Measurements from ENCODE around the gene SEMA4B.

SEMA4B gene

GRCh38 chr15:90165157-90165556 is 36.0 kb upstream of the SEMA4B start:
- H3K4me1 ChIP-seq (ENCODE audit: control insufficient read depth, insufficient read depth, low read length), result peaks cover 9% of the 10 kb centered on the region
- no peak overlapping the region for H3K4me3 ChIP-seq (ENCODE audit: low read length in 2 of 2)
- H3K27me3 ChIP-seq (ENCODE audit: control insufficient read depth in 1 of 2, insufficient read depth in 2 of 2, low read length in 2 of 2), result no peaks in the 10 kb centered on the region
- H3K36me3 ChIP-seq (ENCODE audit: control insufficient read depth in 2 of 2, insufficient read depth in 2 of 2, low read length in 2 of 2), result no peaks in the 10 kb centered on the region
- no peaks in the 10 kb centered on the region for H3K9me3 ChIP-seq (ENCODE audit: control insufficient read depth in 2 of 2, low read length in 2 of 2)
- peak overlapping the region in 1 of 2 donors; percentile 22 for H3K9ac ChIP-seq (ENCODE audit: low read length in 2 of 2)
- peak overlapping the region; percentile 31 for H3K27ac ChIP-seq (ENCODE audit: low read length)

GRCh38 chr15:90165659-90166489 is 35.3 kb upstream of the SEMA4B start:
- Histone ChIP-seq H3K9me3 (ENCODE audit: control insufficient read depth in 2 of 2, low read length in 2 of 2) (no peaks in the 10 kb centered on the region), H3K4me1 (ENCODE audit: control insufficient read depth, insufficient read depth, low read length) (peaks cover 9% of the 10 kb centered on the region), H3K4me3 (ENCODE audit: low read length in 2 of 2) (no peak overlapping the region), H3K27me3 (ENCODE audit: control insufficient read depth in 1 of 2, insufficient read depth in 2 of 2, low read length in 2 of 2) (no peaks in the 10 kb centered on the region), H3K36me3 (ENCODE audit: control insufficient read depth in 2 of 2, insufficient read depth in 2 of 2, low read length in 2 of 2) (no peaks in the 10 kb centered on the region), H3K27ac (ENCODE audit: low read length) (peak overlapping the region; percentile 31), H3K9ac (ENCODE audit: low read length in 2 of 2) (peak overlapping the region in 1 of 2 donors; percentile 19)

- Histone ChIP-seq H3K9me3 (ENCODE audit: control insufficient read depth in 2 of 2, low read length in 2 of 2) (no peaks in the 10 kb centered on the region), H3K36me3 (ENCODE audit: control insufficient read depth in 2 of 2, insufficient read depth in 2 of 2, low read length in 2 of 2) (no peaks in the 10 kb centered on the region), H3K9ac (ENCODE audit: low read length in 2 of 2) (no peak overlapping the region), H3K27ac (ENCODE audit: low read length) (no peak overlapping the region), H3K4me1 (ENCODE audit: control insufficient read depth, insufficient read depth, low read length) (peaks cover 7% of the 10 kb centered on the region), H3K27me3 (ENCODE audit: control insufficient read depth in 1 of 2, insufficient read depth in 2 of 2, low read length in 2 of 2) (no peaks in the 10 kb centered on the region), H3K4me3 (ENCODE audit: low read length in 2 of 2) (no peak overlapping the region)
Observed at GRCh38 chr15:90167121-90167520, 34.0 kb upstream of the SEMA4B start.

- Histone ChIP-seq H3K4me3 (ENCODE audit: low read length in 2 of 2) (no peak overlapping the region), H3K9ac (ENCODE audit: low read length in 2 of 2) (no peak overlapping the region), H3K9me3 (ENCODE audit: control insufficient read depth in 2 of 2, low read length in 2 of 2) (peaks cover 0 to 2% of the 10 kb centered on the region in 2 donors), H3K4me1 (ENCODE audit: control insufficient read depth, insufficient read depth, low read length) (peaks cover 11% of the 10 kb centered on the region), H3K27ac (ENCODE audit: low read length) (no peak overlapping the region), H3K36me3 (ENCODE audit: control insufficient read depth in 2 of 2, insufficient read depth in 2 of 2, low read length in 2 of 2) (no peaks in the 10 kb centered on the region), H3K27me3 (ENCODE audit: control insufficient read depth in 1 of 2, insufficient read depth in 2 of 2, low read length in 2 of 2) (no peaks in the 10 kb centered on the region)
Observed at GRCh38 chr15:90171623-90172022, 29.5 kb upstream of the SEMA4B start.

- Histone ChIP-seq H3K4me3 (ENCODE audit: low read length in 2 of 2) (no peak overlapping the region), H3K9me3 (ENCODE audit: control insufficient read depth in 2 of 2, low read length in 2 of 2) (peaks cover 0 to 2% of the 10 kb centered on the region in 2 donors), H3K27me3 (ENCODE audit: control insufficient read depth in 1 of 2, insufficient read depth in 2 of 2, low read length in 2 of 2) (no peaks in the 10 kb centered on the region), H3K4me1 (ENCODE audit: control insufficient read depth, insufficient read depth, low read length) (peaks cover 16% of the 10 kb centered on the region), H3K36me3 (ENCODE audit: control insufficient read depth in 2 of 2, insufficient read depth in 2 of 2, low read length in 2 of 2) (no peaks in the 10 kb centered on the region), H3K9ac (ENCODE audit: low read length in 2 of 2) (no peak overlapping the region), H3K27ac (ENCODE audit: low read length) (peak overlapping the region; percentile 37)
Observed at GRCh38 chr15:90173372-90173771, 27.8 kb upstream of the SEMA4B start.

- H3K27me3 ChIP-seq (ENCODE audit: control insufficient read depth in 1 of 2, insufficient read depth in 2 of 2, low read length in 2 of 2), result no peaks in the 10 kb centered on the region
- peaks cover 16% of the 10 kb centered on the region for H3K4me1 ChIP-seq (ENCODE audit: control insufficient read depth, insufficient read depth, low read length)
- H3K9me3 ChIP-seq (ENCODE audit: control insufficient read depth in 2 of 2, low read length in 2 of 2), result peaks cover 0 to 2% of the 10 kb centered on the region in 2 donors
- peak overlapping the region in 1 of 2 donors; percentile 52 for H3K4me3 ChIP-seq (ENCODE audit: low read length in 2 of 2)
- peak overlapping the region; percentile 96 for H3K27ac ChIP-seq (ENCODE audit: low read length)
- no peaks in the 10 kb centered on the region for H3K36me3 ChIP-seq (ENCODE audit: control insufficient read depth in 2 of 2, insufficient read depth in 2 of 2, low read length in 2 of 2)
- H3K9ac ChIP-seq (ENCODE audit: low read length in 2 of 2), result peak overlapping the region; percentile 55 to 58
Observed at GRCh38 chr15:90174140-90174875, 26.8 kb upstream of the SEMA4B start.

- H3K4me1 ChIP-seq (ENCODE audit: control insufficient read depth, insufficient read depth, low read length), result peaks cover 16% of the 10 kb centered on the region
Observed at GRCh38 chr15:90177012-90177411, 24.1 kb upstream of the SEMA4B start.

GRCh38 chr15:90178468-90179435 is 22.4 kb upstream of the SEMA4B start:
- H3K4me3 ChIP-seq (ENCODE audit: low read length in 2 of 2), result no peak overlapping the region
- no peaks in the 10 kb centered on the region for H3K27me3 ChIP-seq (ENCODE audit: control insufficient read depth in 1 of 2, insufficient read depth in 2 of 2, low read length in 2 of 2)
- peaks cover 18% of the 10 kb centered on the region for H3K4me1 ChIP-seq (ENCODE audit: control insufficient read depth, insufficient read depth, low read length)
- no peak overlapping the region for H3K9ac ChIP-seq (ENCODE audit: low read length in 2 of 2)
- no peaks in the 10 kb centered on the region for H3K36me3 ChIP-seq (ENCODE audit: control insufficient read depth in 2 of 2, insufficient read depth in 2 of 2, low read length in 2 of 2)
- no peaks in the 10 kb centered on the region for H3K9me3 ChIP-seq (ENCODE audit: control insufficient read depth in 2 of 2, low read length in 2 of 2)
- H3K27ac ChIP-seq (ENCODE audit: low read length), result peak overlapping the region; percentile 11

More at GRCh38 chr15:90177012-90177411, 24.1 kb upstream of the SEMA4B start:
- H3K9me3 ChIP-seq (ENCODE audit: control insufficient read depth in 2 of 2, low read length in 2 of 2), result peaks cover 0 to 2% of the 10 kb centered on the region in 2 donors
- no peak overlapping the region for H3K9ac ChIP-seq (ENCODE audit: low read length in 2 of 2)
- H3K27me3 ChIP-seq (ENCODE audit: control insufficient read depth in 1 of 2, insufficient read depth in 2 of 2, low read length in 2 of 2), result no peaks in the 10 kb centered on the region
- no peak overlapping the region for H3K27ac ChIP-seq (ENCODE audit: low read length)
- H3K36me3 ChIP-seq (ENCODE audit: control insufficient read depth in 2 of 2, insufficient read depth in 2 of 2, low read length in 2 of 2), result no peaks in the 10 kb centered on the region
- no peak overlapping the region for H3K4me3 ChIP-seq (ENCODE audit: low read length in 2 of 2)

- H3K4me1 ChIP-seq (ENCODE audit: control insufficient read depth, insufficient read depth, low read length), result peaks cover 28% of the 10 kb centered on the region
- H3K9ac ChIP-seq (ENCODE audit: low read length in 2 of 2), result no peak overlapping the region
- H3K27me3 ChIP-seq (ENCODE audit: control insufficient read depth in 1 of 2, insufficient read depth in 2 of 2, low read length in 2 of 2), result no peaks in the 10 kb centered on the region
- H3K36me3 ChIP-seq (ENCODE audit: control insufficient read depth in 2 of 2, insufficient read depth in 2 of 2, low read length in 2 of 2), result no peaks in the 10 kb centered on the region
- H3K9me3 ChIP-seq (ENCODE audit: control insufficient read depth in 2 of 2, low read length in 2 of 2), result no peaks in the 10 kb centered on the region
- H3K4me3 ChIP-seq (ENCODE audit: low read length in 2 of 2), result no peak overlapping the region
- no peak overlapping the region for H3K27ac ChIP-seq (ENCODE audit: low read length)
Observed at GRCh38 chr15:90181776-90182175, 19.4 kb upstream of the SEMA4B start.

- H3K4me1 ChIP-seq (ENCODE audit: control insufficient read depth, insufficient read depth, low read length), result peaks cover 31% of the 10 kb centered on the region
- H3K36me3 ChIP-seq (ENCODE audit: control insufficient read depth in 2 of 2, insufficient read depth in 2 of 2, low read length in 2 of 2), result no peaks in the 10 kb centered on the region
- H3K27ac ChIP-seq (ENCODE audit: low read length), result peak overlapping the region; percentile 97
- no peaks in the 10 kb centered on the region for H3K9me3 ChIP-seq (ENCODE audit: control insufficient read depth in 2 of 2, low read length in 2 of 2)
- H3K27me3 ChIP-seq (ENCODE audit: control insufficient read depth in 1 of 2, insufficient read depth in 2 of 2, low read length in 2 of 2), result no peaks in the 10 kb centered on the region
- peak overlapping the region; percentile 64 to 77 for H3K4me3 ChIP-seq (ENCODE audit: low read length in 2 of 2)
- H3K9ac ChIP-seq (ENCODE audit: low read length in 2 of 2), result peak overlapping the region; percentile 81 to 94
Observed at GRCh38 chr15:90184119-90184785, 16.9 kb upstream of the SEMA4B start.

Measured in stomach smooth muscle (tissue), 2 donors.